ENCODE data around the gene KANSL2.

DNA sequence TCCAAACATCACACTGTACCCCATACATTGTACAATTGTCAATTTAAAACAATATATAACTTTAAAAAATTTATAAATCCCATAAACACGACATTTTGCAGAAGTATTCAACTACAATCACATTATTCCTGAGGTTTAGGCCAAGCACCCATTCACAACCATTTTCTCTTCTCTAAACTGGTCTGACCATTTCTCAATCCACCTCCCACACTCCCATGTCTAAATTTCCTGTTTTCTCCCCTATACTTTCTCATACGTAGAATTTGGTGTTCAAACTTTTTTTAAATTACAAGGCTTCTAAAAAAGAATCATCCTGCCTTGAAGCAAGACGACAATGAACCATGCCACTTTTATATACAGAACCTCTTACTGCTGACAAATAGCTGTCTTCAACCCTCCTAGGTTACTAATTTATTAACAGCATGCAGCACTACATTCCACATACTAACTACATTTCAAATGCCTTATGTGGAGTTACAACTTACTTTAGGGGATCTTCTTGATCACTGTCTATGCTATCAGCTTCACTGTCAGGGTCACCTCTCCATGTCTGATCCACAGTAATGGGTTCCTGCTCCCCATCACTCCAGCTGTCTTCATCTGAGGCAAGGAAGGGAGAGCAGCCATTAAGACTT is 3.4 kb downstream of the KANSL2 start:
- TF ChIP-seq CTCF (IDR thresholded peaks at IDR 0.05): no peak
- no peak for TF ChIP-seq CREB1 (CRISPR knock-in tag; IDR thresholded peaks at IDR 0.05)
- no peak for TF ChIP-seq E2F1 (CRISPR knock-in tag; IDR thresholded peaks at IDR 0.05)
- TF ChIP-seq, protein P1, sequence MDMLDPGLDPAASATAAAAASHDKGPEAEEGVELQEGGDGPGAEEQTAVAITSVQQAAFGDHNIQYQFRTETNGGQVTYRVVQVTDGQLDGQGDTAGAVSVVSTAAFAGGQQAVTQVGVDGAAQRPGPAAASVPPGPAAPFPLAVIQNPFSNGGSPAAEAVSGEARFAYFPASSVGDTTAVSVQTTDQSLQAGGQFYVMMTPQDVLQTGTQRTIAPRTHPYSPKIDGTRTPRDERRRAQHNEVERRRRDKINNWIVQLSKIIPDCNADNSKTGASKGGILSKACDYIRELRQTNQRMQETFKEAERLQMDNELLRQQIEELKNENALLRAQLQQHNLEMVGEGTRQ (CRISPR knock-in tag; IDR thresholded peaks at IDR 0.05): no peak
- TF ChIP-seq ZNF396 (CRISPR knock-in tag; IDR thresholded peaks at IDR 0.05; ENCODE audit: borderline replicate concordance): no peak
- no peak for TF ChIP-seq NFYB (CRISPR knock-in tag; conservative IDR thresholded peaks at IDR 0.05; ENCODE audit: low read depth)
- TF ChIP-seq, protein P2, sequence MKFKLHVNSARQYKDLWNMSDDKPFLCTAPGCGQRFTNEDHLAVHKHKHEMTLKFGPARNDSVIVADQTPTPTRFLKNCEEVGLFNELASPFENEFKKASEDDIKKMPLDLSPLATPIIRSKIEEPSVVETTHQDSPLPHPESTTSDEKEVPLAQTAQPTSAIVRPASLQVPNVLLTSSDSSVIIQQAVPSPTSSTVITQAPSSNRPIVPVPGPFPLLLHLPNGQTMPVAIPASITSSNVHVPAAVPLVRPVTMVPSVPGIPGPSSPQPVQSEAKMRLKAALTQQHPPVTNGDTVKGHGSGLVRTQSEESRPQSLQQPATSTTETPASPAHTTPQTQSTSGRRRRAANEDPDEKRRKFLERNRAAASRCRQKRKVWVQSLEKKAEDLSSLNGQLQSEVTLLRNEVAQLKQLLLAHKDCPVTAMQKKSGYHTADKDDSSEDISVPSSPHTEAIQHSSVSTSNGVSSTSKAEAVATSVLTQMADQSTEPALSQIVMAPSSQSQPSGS (CRISPR knock-in tag; IDR thresholded peaks at IDR 0.05; ENCODE audit: borderline replicate concordance, low read depth): no peak
- TF ChIP-seq NR2C2 (CRISPR knock-in tag; IDR thresholded peaks at IDR 0.05): no peak
- no peak for TF ChIP-seq OVOL2 (CRISPR knock-in tag; IDR thresholded peaks at IDR 0.05; ENCODE audit: borderline replicate concordance)

Measured in WTC11 (cell line).